Stimulated activated naive B cell treated with anti-CD40 and anti-IgM and Interleukin-4, amounts not matched to agents 10 μg/mL and 1 μg/mL and 100 μg/mL, for 72 hours (primary cell): Measurements from ENCODE around the gene PLEKHM2.

ENCODE experiments used
- ATAC-seq, 2 donors: fragments of 150-1000 bp; cut with Tn5 transposase; replicated peaks; 2 replicates each; pipeline ENCODE4 v1.10.0; 2021; ENCODE audit warnings: moderate library complexity in 1 of 2
- DNase-seq: peaks from one replicate; pipeline ENCODE4 v3.0.0; 2021
- H3K27ac Mint-ChIP-seq: one replicate; pipeline ENCODE4 v1.8.0; 2022; ENCODE audit warnings: mild to moderate bottlenecking, mixed read lengths
- H3K27me3 Mint-ChIP-seq, 2 donors: one replicate each; pipeline ENCODE4 v1.8.0; 2022; ENCODE audit warnings: mixed read lengths in 2 of 2
- H3K36me3 Mint-ChIP-seq, 2 donors: one replicate each; pipeline ENCODE4 v1.8.0; 2022; ENCODE audit warnings: mixed read lengths in 2 of 2, mild to moderate bottlenecking in 1 of 2
- H3K4me1 Mint-ChIP-seq, 2 donors: one replicate each; pipeline ENCODE4 v1.8.0; 2022; ENCODE audit warnings: mixed read lengths in 2 of 2, mild to moderate bottlenecking in 1 of 2
- H3K4me3 Mint-ChIP-seq, 2 donors: one replicate each; pipeline ENCODE4 v1.8.0; 2022; ENCODE audit warnings: mild to moderate bottlenecking in 2 of 2, mixed read lengths in 2 of 2, moderate library complexity in 1 of 2
- H3K9me3 Mint-ChIP-seq, 2 donors: one replicate each; pipeline ENCODE4 v1.8.0; 2022; ENCODE audit warnings: mixed read lengths in 2 of 2, mild to moderate bottlenecking in 1 of 2

The PLEKHM2 gene

GRCh38 chr1:15701784-15702183 is 17.7 kb downstream of the PLEKHM2 start:
- ATAC-seq: no peak
- Mint-ChIP-seq H3K9me3 (no peaks in the 10 kb centered on the region), H3K27me3 (no peaks in the 10 kb centered on the region), H3K36me3 (peaks cover 13 to 39% of the 10 kb centered on the region in 2 donors), H3K27ac (no peak overlapping the region), H3K4me1 (peaks cover 26 to 57% of the 10 kb centered on the region in 2 donors), H3K4me3 (no peak overlapping the region)
- DNase-seq: no peak

- DNase-seq (no peak), ATAC-seq (no peak)
- no peaks in the 10 kb centered on the region for H3K9me3 Mint-ChIP-seq
- H3K36me3 Mint-ChIP-seq: peaks cover 18 to 44% of the 10 kb centered on the region in 2 donors
- H3K27me3 Mint-ChIP-seq: no peaks in the 10 kb centered on the region
- no peak overlapping the region for H3K4me3 Mint-ChIP-seq
- peak overlapping the region; percentile 65 for H3K27ac Mint-ChIP-seq
- peaks cover 25 to 49% of the 10 kb centered on the region in 2 donors for H3K4me1 Mint-ChIP-seq
Measured at GRCh38 chr1:15702722-15703550, 18.8 kb downstream of the PLEKHM2 start.

GRCh38 chr1:15703562-15703961 is 19.4 kb downstream of the PLEKHM2 start:
- ATAC-seq: no peak

GRCh38 chr1:15704526-15705183 is 20.5 kb downstream of the PLEKHM2 start:
- H3K4me3 Mint-ChIP-seq: no peak overlapping the region
- DNase-seq (no peak), ATAC-seq (no peak)
- peaks cover 25 to 49% of the 10 kb centered on the region in 2 donors for H3K4me1 Mint-ChIP-seq
- H3K27ac Mint-ChIP-seq: no peak overlapping the region
- no peaks in the 10 kb centered on the region for H3K27me3 Mint-ChIP-seq
- peaks cover 18 to 44% of the 10 kb centered on the region in 2 donors for H3K36me3 Mint-ChIP-seq
- H3K9me3 Mint-ChIP-seq: no peaks in the 10 kb centered on the region

More at GRCh38 chr1:15703562-15703961, 19.4 kb downstream of the PLEKHM2 start:
- Mint-ChIP-seq H3K4me1 (peaks cover 25 to 49% of the 10 kb centered on the region in 2 donors), H3K9me3 (no peaks in the 10 kb centered on the region), H3K27ac (peak overlapping the region; percentile 65), H3K4me3 (no peak overlapping the region), H3K36me3 (peaks cover 18 to 44% of the 10 kb centered on the region in 2 donors), H3K27me3 (no peaks in the 10 kb centered on the region)
- no peak for DNase-seq

GRCh38 chr1:15705184-15705566 is 21.1 kb downstream of the PLEKHM2 start:
- H3K27ac Mint-ChIP-seq: peak overlapping the region; percentile 42
- no peaks in the 10 kb centered on the region for H3K9me3 Mint-ChIP-seq

GRCh38 chr1:15706751-15707150 is 22.6 kb downstream of the PLEKHM2 start:
- H3K36me3 Mint-ChIP-seq: peaks cover 15 to 42% of the 10 kb centered on the region in 2 donors
- no peak overlapping the region for H3K27ac Mint-ChIP-seq
- no peak for ATAC-seq
- H3K4me3 Mint-ChIP-seq: no peak overlapping the region
- no peaks in the 10 kb centered on the region for H3K9me3 Mint-ChIP-seq
- H3K27me3 Mint-ChIP-seq: no peaks in the 10 kb centered on the region
- DNase-seq: no peak
- H3K4me1 Mint-ChIP-seq: peaks cover 25 to 44% of the 10 kb centered on the region in 2 donors

More at GRCh38 chr1:15705184-15705566, 21.1 kb downstream of the PLEKHM2 start:
- H3K36me3 Mint-ChIP-seq: peaks cover 18 to 44% of the 10 kb centered on the region in 2 donors
- ATAC-seq: no peak
- H3K4me3 Mint-ChIP-seq: no peak overlapping the region
- H3K4me1 Mint-ChIP-seq: peaks cover 25 to 47% of the 10 kb centered on the region in 2 donors
- DNase-seq: no peak
- no peaks in the 10 kb centered on the region for H3K27me3 Mint-ChIP-seq

GRCh38 chr1:15707239-15707925 is 23.3 kb downstream of the PLEKHM2 start:
- Mint-ChIP-seq H3K27ac (no peak overlapping the region), H3K27me3 (no peaks in the 10 kb centered on the region), H3K9me3 (no peaks in the 10 kb centered on the region), H3K4me1 (peaks cover 24 to 49% of the 10 kb centered on the region in 2 donors), H3K36me3 (peaks cover 15 to 37% of the 10 kb centered on the region in 2 donors), H3K4me3 (no peak overlapping the region)
- no peak for ATAC-seq
- DNase-seq: no peak

GRCh38 chr1:15708486-15709137 is 24.5 kb downstream of the PLEKHM2 start:
- H3K36me3 Mint-ChIP-seq: peaks cover 17 to 29% of the 10 kb centered on the region in 2 donors
- ATAC-seq: no peak
- H3K27ac Mint-ChIP-seq: no peak overlapping the region
- no peaks in the 10 kb centered on the region for H3K27me3 Mint-ChIP-seq
- H3K4me1 Mint-ChIP-seq: peaks cover 17 to 45% of the 10 kb centered on the region in 2 donors
- no peak for DNase-seq
- no peaks in the 10 kb centered on the region for H3K9me3 Mint-ChIP-seq
- no peak overlapping the region for H3K4me3 Mint-ChIP-seq

- peaks cover 17 to 27% of the 10 kb centered on the region in 2 donors for H3K36me3 Mint-ChIP-seq
- no peak for ATAC-seq
- H3K4me3 Mint-ChIP-seq: no peak overlapping the region
- no peaks in the 10 kb centered on the region for H3K27me3 Mint-ChIP-seq
- no peaks in the 10 kb centered on the region for H3K9me3 Mint-ChIP-seq
- DNase-seq: no peak
- peaks cover 13 to 38% of the 10 kb centered on the region in 2 donors for H3K4me1 Mint-ChIP-seq
- no peak overlapping the region for H3K27ac Mint-ChIP-seq
Measured at GRCh38 chr1:15709226-15709625, 25.1 kb downstream of the PLEKHM2 start.

GRCh38 chr1:15712168-15712567 is 28.0 kb downstream of the PLEKHM2 start:
- peaks cover 7 to 16% of the 10 kb centered on the region in 2 donors for H3K4me1 Mint-ChIP-seq
- ATAC-seq (peak in 1 of 2 donors; percentile 44), DNase-seq (no peak)
- no peaks in the 10 kb centered on the region for H3K9me3 Mint-ChIP-seq
- H3K27ac Mint-ChIP-seq: no peak overlapping the region
- H3K36me3 Mint-ChIP-seq: peaks cover 14 to 16% of the 10 kb centered on the region in 2 donors
- H3K27me3 Mint-ChIP-seq: no peaks in the 10 kb centered on the region
- H3K4me3 Mint-ChIP-seq: no peak overlapping the region

- ATAC-seq (no peak), DNase-seq (no peak)
- H3K27ac Mint-ChIP-seq: peak overlapping the region; percentile 14
- peaks cover 13 to 27% of the 10 kb centered on the region in 2 donors for H3K36me3 Mint-ChIP-seq
- no peak overlapping the region for H3K4me3 Mint-ChIP-seq
- no peaks in the 10 kb centered on the region for H3K27me3 Mint-ChIP-seq
- H3K9me3 Mint-ChIP-seq: no peaks in the 10 kb centered on the region
- H3K4me1 Mint-ChIP-seq: peaks cover 4 to 18% of the 10 kb centered on the region in 2 donors
Measured at GRCh38 chr1:15714406-15715136, 30.5 kb downstream of the PLEKHM2 start.

- DNase-seq (no peak), ATAC-seq (no peak)
- Mint-ChIP-seq H3K9me3 (no peaks in the 10 kb centered on the region), H3K4me1 (peaks cover 2 to 11% of the 10 kb centered on the region in 2 donors), H3K27ac (no peak overlapping the region), H3K27me3 (no peaks in the 10 kb centered on the region), H3K4me3 (no peak overlapping the region), H3K36me3 (peaks cover 18 to 41% of the 10 kb centered on the region in 2 donors)
Measured at GRCh38 chr1:15717418-15718125, 33.5 kb downstream of the PLEKHM2 start.

- H3K27ac Mint-ChIP-seq: no peak overlapping the region
- no peak for ATAC-seq
- no peaks in the 10 kb centered on the region for H3K9me3 Mint-ChIP-seq
- peaks cover 21 to 46% of the 10 kb centered on the region in 2 donors for H3K36me3 Mint-ChIP-seq
- no peaks in the 10 kb centered on the region for H3K27me3 Mint-ChIP-seq
- no peak for DNase-seq
- no peak overlapping the region for H3K4me3 Mint-ChIP-seq
- H3K4me1 Mint-ChIP-seq: peaks cover 2 to 7% of the 10 kb centered on the region in 2 donors
Measured at GRCh38 chr1:15718199-15718601, 34.1 kb downstream of the PLEKHM2 start.
